ENCODE data around the gene ANKRD65.
"Not testable (repeated sequence)": the region's sequence is repeated elsewhere in the genome, so short reads cannot be mapped to it uniquely, and the experiment has no call there.

The ANKRD65 gene

DNA sequence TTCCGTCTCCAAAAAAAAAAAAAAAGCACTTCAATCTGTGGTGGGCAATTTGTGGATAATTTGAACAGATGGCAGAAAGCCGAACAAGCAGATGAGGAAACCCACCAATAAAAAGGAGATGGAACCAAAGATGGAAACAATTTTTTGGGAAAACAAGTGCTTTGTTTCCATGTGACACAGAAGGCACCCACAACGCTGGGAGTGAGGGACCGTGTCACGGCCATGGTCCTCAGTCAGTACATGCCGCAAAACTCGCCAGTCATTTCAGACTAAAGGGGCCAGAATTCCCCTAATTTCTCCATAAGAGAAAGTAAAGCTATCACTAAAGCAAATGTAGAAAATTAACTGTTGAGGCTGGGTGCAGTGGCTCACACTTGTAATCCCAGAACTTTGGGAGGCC, 27.0 kb downstream of the ANKRD65 start:
- CTCF ChIA-PET: no interaction called here
- H3K4me3 Mint-ChIP-seq: no peak overlapping the region
- H3K27ac Mint-ChIP-seq: no peak overlapping the region
- H3K36me3 Mint-ChIP-seq: peaks cover 68% of the 10 kb centered on the region
- H3K9me3 Mint-ChIP-seq: no peaks in the 10 kb centered on the region
- no peaks in the 10 kb centered on the region for H3K27me3 Mint-ChIP-seq
- DNase-seq: no peak
- H3K4me1 Mint-ChIP-seq: peaks cover 24% of the 10 kb centered on the region

DNA sequence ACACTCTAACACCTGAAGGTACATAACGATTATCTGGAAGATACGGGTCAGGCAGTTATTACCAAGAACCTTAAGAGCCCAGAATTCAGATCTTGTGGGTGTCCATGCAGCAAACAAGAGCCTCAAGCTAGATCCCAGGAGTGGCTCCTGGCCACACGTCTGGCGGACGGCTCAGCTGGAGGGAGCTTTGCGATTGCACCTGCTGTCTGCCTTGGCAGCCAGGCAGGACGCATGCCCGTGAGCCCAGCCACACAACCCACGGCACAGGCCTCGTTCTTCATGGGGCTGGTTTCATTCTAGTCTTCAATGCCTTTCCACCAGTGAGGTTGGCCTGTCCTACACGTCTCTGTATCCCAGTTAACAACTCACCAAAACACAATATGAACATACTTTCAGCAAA, 27.6 kb downstream of the ANKRD65 start:
- Mint-ChIP-seq H3K4me1 (peaks cover 23% of the 10 kb centered on the region), H3K27me3 (no peaks in the 10 kb centered on the region), H3K36me3 (peaks cover 73% of the 10 kb centered on the region), H3K4me3 (no peak overlapping the region), H3K27ac (no peak overlapping the region), H3K9me3 (no peaks in the 10 kb centered on the region)
- DNase-seq: no peak
- CTCF ChIA-PET: no interaction called here

GRCh38 chr1:1393014-1393413, 28.1 kb downstream of the ANKRD65 start:
- Mint-ChIP-seq H3K27ac (peak overlapping the region; percentile 55), H3K9me3 (no peaks in the 10 kb centered on the region), H3K27me3 (no peaks in the 10 kb centered on the region), H3K4me3 (no peak overlapping the region), H3K36me3 (peaks cover 73% of the 10 kb centered on the region), H3K4me1 (peaks cover 19% of the 10 kb centered on the region)
- CTCF ChIA-PET: no interaction called here
- DNase-seq: no peak

GRCh38 chr1:1391225-1391624, 29.9 kb downstream of the ANKRD65 start:
- Mint-ChIP-seq H3K9me3 (no peaks in the 10 kb centered on the region), H3K27me3 (no peaks in the 10 kb centered on the region), H3K4me1 (peaks cover 10% of the 10 kb centered on the region), H3K36me3 (peaks cover 79% of the 10 kb centered on the region), H3K4me3 (no peak overlapping the region), H3K27ac (no peak overlapping the region)
- CTCF ChIA-PET: interaction anchor here (1.1 to 3.7 kb wide), 2 partner anchors 8 to 12 kb away, joined by 3 to 14 read pairs; partner anchors contain the start of gene CCNL2
- DNase-seq: no peak

- Mint-ChIP-seq H3K9me3 (no peaks in the 10 kb centered on the region), H3K4me1 (peaks cover 9% of the 10 kb centered on the region), H3K4me3 (no peak overlapping the region), H3K36me3 (peaks cover 83% of the 10 kb centered on the region), H3K27ac (no peak overlapping the region), H3K27me3 (no peaks in the 10 kb centered on the region)
- CTCF ChIA-PET: interaction anchor here (3.7 kb wide), 1 partner anchor 9 kb away, joined by 14 read pairs; the partner anchor contains the start of gene CCNL2
- no peak for DNase-seq
These were observed 30.4 kb downstream of the ANKRD65 start for GRCh38 chr1:1390675-1391074.

- DNase-seq: no peak
- CTCF ChIA-PET: interaction anchor here (0.7 to 3.7 kb wide), 3 partner anchors 11 to 14 kb away, joined by 4 to 14 read pairs (median 5); partner anchors contain the start of gene CCNL2
- Mint-ChIP-seq H3K36me3 (peaks cover 61% of the 10 kb centered on the region), H3K4me1 (peaks cover 4% of the 10 kb centered on the region), H3K27ac (no peak overlapping the region), H3K4me3 (no peak overlapping the region), H3K27me3 (no peaks in the 10 kb centered on the region), H3K9me3 (no peaks in the 10 kb centered on the region)
These were observed 33.0 kb downstream of the ANKRD65 start for GRCh38 chr1:1388078-1388472.

GRCh38 chr1:1387098-1388077, 33.7 kb downstream of the ANKRD65 start:
- H3K36me3 Mint-ChIP-seq: peaks cover 56% of the 10 kb centered on the region
- H3K4me1 Mint-ChIP-seq: peaks cover 4% of the 10 kb centered on the region
- H3K9me3 Mint-ChIP-seq: no peaks in the 10 kb centered on the region
- no peak for DNase-seq
- CTCF ChIA-PET: interaction anchor here (0.7 to 1.8 kb wide), 2 partner anchors 12 to 15 kb away, joined by 4 to 5 read pairs; no protein-coding TSS in a partner anchor
- no peak overlapping the region for H3K27ac Mint-ChIP-seq
- no peaks in the 10 kb centered on the region for H3K27me3 Mint-ChIP-seq
- H3K4me3 Mint-ChIP-seq: no peak overlapping the region

DNA sequence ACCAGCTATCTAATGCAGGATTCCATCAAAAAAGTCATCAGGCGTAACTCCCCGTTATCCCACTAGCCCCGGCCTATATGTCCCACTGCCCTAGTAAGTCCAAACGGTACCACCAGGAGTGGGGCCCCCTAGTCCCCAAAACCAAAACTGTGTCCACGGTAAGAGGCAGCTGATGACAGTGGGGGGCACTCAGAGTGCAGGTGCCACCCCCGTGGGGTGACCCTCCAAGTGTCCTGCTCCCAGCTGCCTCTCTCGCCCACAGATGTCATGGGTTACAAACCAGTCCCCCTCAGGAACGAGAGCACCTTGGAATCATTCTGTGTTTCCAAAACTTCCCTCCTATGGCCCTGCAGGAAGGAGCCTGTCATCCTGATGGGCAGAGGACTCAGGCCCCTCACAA, 35.1 kb downstream of the ANKRD65 start:
- Mint-ChIP-seq H3K36me3 (peaks cover 42% of the 10 kb centered on the region), H3K4me1 (peaks cover under 1% of the 10 kb centered on the region)
- CTCF ChIA-PET: no interaction called here

GRCh38 chr1:1385339-1385738, 35.7 kb downstream of the ANKRD65 start:
- H3K9me3 Mint-ChIP-seq, CTCF ChIA-PET, H3K4me3 Mint-ChIP-seq, H3K4me1 Mint-ChIP-seq, H3K27me3 Mint-ChIP-seq, DNase-seq, H3K27ac Mint-ChIP-seq: not testable (repeated sequence)
- peaks cover 36% of the 10 kb centered on the region for H3K36me3 Mint-ChIP-seq

More for the DNA sequence above, 35.1 kb downstream of the ANKRD65 start:
- Mint-ChIP-seq H3K9me3 (no peaks in the 10 kb centered on the region), H3K4me3 (no peak overlapping the region), H3K27ac (no peak overlapping the region), H3K27me3 (no peaks in the 10 kb centered on the region)
- DNase-seq: no peak

- H3K4me1 Mint-ChIP-seq: peaks cover 3% of the 10 kb centered on the region
- no peak overlapping the region for H3K27ac Mint-ChIP-seq
- no peak for DNase-seq
- no peaks in the 10 kb centered on the region for H3K9me3 Mint-ChIP-seq
- H3K27me3 Mint-ChIP-seq: no peaks in the 10 kb centered on the region
- peaks cover 6% of the 10 kb centered on the region for H3K36me3 Mint-ChIP-seq
- CTCF ChIA-PET: no interaction called here
- no peak overlapping the region for H3K4me3 Mint-ChIP-seq
These were observed 39.8 kb downstream of the ANKRD65 start for GRCh38 chr1:1381294-1381693.

- no peak overlapping the region for H3K27ac Mint-ChIP-seq
- DNase-seq: no peak
- H3K9me3 Mint-ChIP-seq: no peaks in the 10 kb centered on the region
- H3K27me3 Mint-ChIP-seq: no peaks in the 10 kb centered on the region
- H3K4me3 Mint-ChIP-seq: no peak overlapping the region
- peaks cover 6% of the 10 kb centered on the region for H3K4me1 Mint-ChIP-seq
- CTCF ChIA-PET: no interaction called here
- H3K36me3 Mint-ChIP-seq: peaks cover 2% of the 10 kb centered on the region
These were observed 40.2 kb downstream of the ANKRD65 start for GRCh38 chr1:1380860-1381259.

- no peak for DNase-seq
- Mint-ChIP-seq H3K27me3 (no peaks in the 10 kb centered on the region), H3K27ac (peak overlapping the region; percentile 37), H3K9me3 (no peaks in the 10 kb centered on the region), H3K4me3 (no peak overlapping the region), H3K36me3 (peaks cover 10% of the 10 kb centered on the region), H3K4me1 (peaks cover 23% of the 10 kb centered on the region)
- CTCF ChIA-PET: interaction anchor here (1.2 kb wide), 1 partner anchor 25 kb away, joined by 3 read pairs; no protein-coding TSS in a partner anchor
These were observed 43.4 kb downstream of the ANKRD65 start for GRCh38 chr1:1377540-1378205.

GRCh38 chr1:1376551-1377226, 44.4 kb downstream of the ANKRD65 start:
- Mint-ChIP-seq H3K4me3 (peak overlapping the region; percentile 58), H3K4me1 (peaks cover 32% of the 10 kb centered on the region), H3K27ac (peak overlapping the region; percentile 81), H3K36me3 (peaks cover 11% of the 10 kb centered on the region), H3K9me3 (no peaks in the 10 kb centered on the region), H3K27me3 (no peaks in the 10 kb centered on the region)
- CTCF ChIA-PET: no interaction called here
- DNase-seq: no peak

All from activated naive CD4-positive, alpha-beta T cell treated with anti-CD3 and anti-CD28 coated beads, Interleukin-2, amount 10 ng/mL, durations not matched to agents 7 days and 5 days (primary cell).